GM13976 (cell line): ENCODE data around the gene PARG.
"Not testable (repeated sequence)": the region's sequence is repeated elsewhere in the genome, so short reads cannot be mapped to it uniquely, and the experiment has no call there.

Experiments
- DNase-seq: peaks from one replicate; pipeline ENCODE4 v3.0.0; 2012; ENCODE audit warnings: low spot score
- in situ Hi-C: fragments of 300-500 bp; cut with MboI; formaldehyde crosslinking; loops from one replicate; pipeline ENCODE4 v1.12.0; 2022; ENCODE audit warnings: low sequenced_read_pairs, mixed read lengths, inconsistent platforms; ENCODE audit not compliant: unreplicated experiment

Gene PARG

GRCh38 chr10:49916451-49916850, 25.4 kb downstream of the PARG start:
- DNase-seq, in situ Hi-C loops: not testable (repeated sequence)

GRCh38 chr10:49910295-49910694, 31.5 kb downstream of the PARG start:
- in situ Hi-C loops, DNase-seq: not testable (repeated sequence)

DNA sequence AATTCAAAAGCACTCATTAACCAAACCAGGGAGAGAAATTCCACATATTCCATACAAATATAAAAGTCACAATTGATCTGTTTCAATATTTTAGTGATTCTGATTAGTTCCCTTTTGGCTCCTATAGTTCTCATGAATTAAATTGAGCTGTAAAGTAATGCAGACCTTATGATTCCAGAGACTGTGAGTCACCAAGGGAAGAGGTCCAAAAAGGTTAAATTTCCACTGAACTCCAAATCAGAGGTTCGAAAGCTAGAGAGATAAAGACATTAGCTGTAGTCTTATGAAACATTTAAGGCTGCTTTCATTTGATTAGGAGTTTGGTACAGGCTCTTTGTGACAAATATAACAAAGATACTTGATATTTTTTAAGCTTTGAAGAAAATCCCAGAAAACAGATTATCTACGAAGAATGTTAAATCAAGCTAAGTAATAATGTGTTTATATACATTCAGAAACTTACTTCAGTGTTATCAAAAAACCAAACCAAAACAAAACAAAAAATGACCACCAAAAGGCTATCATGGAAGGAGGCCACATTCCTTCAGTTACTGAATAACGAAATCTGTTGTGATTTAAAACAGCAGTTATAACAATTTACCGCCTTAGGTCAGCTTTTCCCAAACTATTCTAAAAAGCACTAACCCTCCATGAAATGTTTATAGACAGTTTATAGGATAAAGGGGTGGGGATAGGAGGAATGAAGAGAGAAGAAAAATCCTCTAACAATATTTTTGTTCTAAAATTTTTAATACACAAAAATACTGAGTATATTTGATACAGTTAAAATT, 33.3 kb downstream of the PARG start:
- in situ Hi-C loops, DNase-seq: not testable (repeated sequence)

GRCh38 chr10:49903829-49904228, 38.0 kb downstream of the PARG start:
- DNase-seq, in situ Hi-C loops: not testable (repeated sequence)

DNA sequence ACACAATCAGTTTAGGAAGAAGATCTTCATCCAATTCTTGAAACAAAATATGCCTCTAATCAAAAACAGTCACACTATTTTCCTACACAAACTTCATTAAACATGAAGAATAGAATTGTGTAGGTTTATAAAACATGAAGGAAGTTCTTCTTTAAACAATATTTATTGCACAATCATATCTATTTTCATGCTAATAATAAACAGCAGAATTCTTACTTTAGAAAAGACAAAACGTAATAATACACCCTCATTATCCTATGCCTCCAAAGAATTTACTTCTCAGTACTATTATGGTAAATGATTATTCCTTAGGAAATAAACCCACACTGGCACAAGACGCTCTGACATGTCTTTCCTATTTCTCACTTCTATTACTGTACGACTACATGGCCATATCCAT, 41.4 kb downstream of the PARG start:
- DNase-seq, in situ Hi-C loops: not testable (repeated sequence)

DNA sequence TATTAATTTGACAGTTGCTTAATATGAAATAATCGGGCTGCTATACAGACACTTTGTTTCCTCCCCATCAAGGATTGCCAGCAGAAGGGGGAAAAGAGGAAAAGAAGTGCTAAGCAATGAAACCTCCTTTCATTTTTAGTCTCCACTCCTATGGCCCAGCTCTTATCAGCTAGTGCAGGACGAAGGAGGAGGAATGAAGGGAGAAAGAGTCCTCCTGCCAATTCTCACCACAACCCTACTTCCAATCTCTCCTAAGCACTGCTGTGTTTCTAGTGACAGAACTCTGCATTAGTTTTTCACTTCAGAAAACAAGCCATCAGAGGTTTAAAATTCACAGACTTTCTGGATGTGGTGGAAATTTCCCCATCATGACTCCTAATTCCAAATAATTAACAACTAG, 41.8 kb downstream of the PARG start:
- DNase-seq, in situ Hi-C loops: not testable (repeated sequence)

GRCh38 chr10:49890025-49890424, 51.8 kb downstream of the PARG start:
- in situ Hi-C loops, DNase-seq: not testable (repeated sequence)

- in situ Hi-C loops, DNase-seq: not testable (repeated sequence)
These were observed 57.0 kb downstream of the PARG start for GRCh38 chr10:49884739-49885331.

- in situ Hi-C loops, DNase-seq: not testable (repeated sequence)
These were observed 58.0 kb downstream of the PARG start for GRCh38 chr10:49883852-49884251.

DNA sequence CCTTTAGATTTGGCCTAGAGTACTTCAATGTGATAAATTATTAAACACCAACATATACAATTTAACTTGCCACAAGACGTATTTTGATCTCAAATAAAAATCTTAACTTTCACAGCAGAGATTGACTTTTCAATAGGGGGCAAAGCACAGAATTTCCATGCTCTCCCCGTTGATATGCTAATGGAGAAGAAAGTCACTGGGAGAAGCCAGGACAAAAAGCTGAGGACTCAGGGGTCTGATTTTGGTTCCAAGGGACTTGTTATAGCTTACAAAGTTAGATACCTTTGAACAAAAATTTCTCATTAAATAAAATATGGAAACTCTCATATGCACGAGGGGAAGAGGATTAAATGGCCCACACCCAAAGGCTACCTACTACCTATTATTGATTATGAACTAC, 59.5 kb downstream of the PARG start:
- in situ Hi-C loops, result not testable (repeated sequence)

GRCh38 chr10:49872740-49873139, 69.1 kb downstream of the PARG start:
- in situ Hi-C loops, DNase-seq: not testable (repeated sequence)

More for the DNA sequence above, 59.5 kb downstream of the PARG start:
- DNase-seq, result not testable (repeated sequence)

DNA sequence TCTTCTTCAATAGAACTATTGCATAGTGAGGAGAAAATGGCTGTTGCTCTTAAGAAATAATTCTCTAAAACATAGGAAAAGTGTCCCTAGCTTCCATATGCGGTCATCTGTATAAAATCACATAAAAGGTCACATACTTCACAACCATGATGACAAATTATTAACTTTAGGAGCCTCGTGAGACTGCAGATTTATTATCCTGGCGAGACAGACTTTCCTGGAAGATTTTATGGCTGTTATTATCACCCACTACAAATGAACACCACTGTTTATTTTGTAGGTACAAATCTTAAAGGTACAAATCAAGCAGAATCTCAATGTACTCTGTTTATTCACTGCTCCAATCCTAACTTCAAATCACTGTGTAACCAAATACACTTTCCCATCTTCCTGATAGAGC, 70.4 kb downstream of the PARG start:
- DNase-seq, in situ Hi-C loops: not testable (repeated sequence)

DNA sequence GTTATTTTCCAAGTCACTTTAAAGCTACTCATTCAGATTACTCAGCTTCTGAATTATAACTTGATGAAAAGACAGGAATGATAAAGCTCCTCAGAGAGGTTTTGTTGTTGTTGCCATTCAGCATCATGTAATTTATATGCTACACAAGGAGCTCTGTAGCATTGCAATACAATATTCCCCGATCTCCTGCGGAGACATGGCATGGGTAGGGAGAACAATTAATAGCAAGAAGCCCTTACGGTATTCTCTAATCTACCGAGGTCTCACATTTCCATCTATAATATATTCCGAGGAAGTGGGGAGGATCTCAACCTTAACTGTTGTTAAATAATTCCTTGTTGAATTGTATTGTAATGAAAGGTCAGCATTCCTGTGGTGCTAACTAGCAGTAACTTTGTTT, 81.9 kb downstream of the PARG start:
- in situ Hi-C loops, DNase-seq: not testable (repeated sequence)

DNA sequence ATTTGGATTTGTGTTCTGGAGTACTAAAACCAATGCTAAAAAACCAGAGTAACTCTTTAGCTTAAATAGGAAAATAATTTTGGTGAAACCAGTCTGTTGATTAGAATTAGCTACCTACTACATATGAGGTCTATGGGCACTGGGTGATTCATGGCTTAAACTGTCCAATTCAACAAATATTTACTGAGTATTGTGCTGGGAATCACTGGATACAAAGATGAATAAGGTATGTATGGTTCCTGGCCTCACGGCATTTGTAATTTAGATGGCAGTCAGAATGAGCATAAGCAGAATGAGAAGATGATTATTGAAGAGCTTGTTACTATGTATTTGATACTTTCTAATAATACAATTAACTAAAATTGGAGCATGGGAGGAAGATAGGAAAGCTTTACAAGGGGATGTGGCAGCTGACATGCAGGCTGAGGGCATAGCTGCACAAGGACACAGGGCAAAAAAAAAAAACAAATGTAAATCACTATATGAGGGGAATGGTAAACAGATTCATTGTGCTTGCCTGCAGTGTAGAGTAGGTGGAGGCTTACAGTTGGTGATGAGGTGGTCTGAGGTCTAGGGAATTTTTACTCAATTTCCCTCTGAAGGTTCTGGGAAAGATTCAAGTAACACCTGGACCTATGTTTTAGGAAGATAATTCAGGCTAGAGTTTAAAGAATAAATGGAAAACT, 83.0 kb downstream of the PARG start:
- in situ Hi-C loops, DNase-seq: not testable (repeated sequence)

GRCh38 chr10:49849520-49849919, 92.3 kb downstream of the PARG start:
- in situ Hi-C loops, DNase-seq: not testable (repeated sequence)
